ENCODE results near the gene NR2F2.

The NR2F2 gene

GRCh38 chr15:96343113-96344059 lies 12.9 kb downstream of the NR2F2 start:
- DNase-seq (ENCODE audit: low read depth) = no peak

- no peak for DNase-seq (ENCODE audit: low read depth)
Observed at GRCh38 chr15:96344060-96344705, 13.7 kb downstream of the NR2F2 start.

GRCh38 chr15:96344706-96345559 lies 14.4 kb downstream of the NR2F2 start:
- no peak for DNase-seq (ENCODE audit: low read depth)

GRCh38 chr15:96345560-96346399 lies 15.3 kb downstream of the NR2F2 start:
- DNase-seq (ENCODE audit: low read depth) = peak; percentile 67

GRCh38 chr15:96346409-96346970 lies 16.0 kb downstream of the NR2F2 start:
- DNase-seq (ENCODE audit: low read depth) = no peak

- DNase-seq (ENCODE audit: low read depth) = no peak
Observed at GRCh38 chr15:96347181-96348111, 16.9 kb downstream of the NR2F2 start.

GRCh38 chr15:96348112-96349027 lies 17.9 kb downstream of the NR2F2 start:
- DNase-seq (ENCODE audit: low read depth) = no peak

GRCh38 chr15:96349034-96349856 lies 18.7 kb downstream of the NR2F2 start:
- DNase-seq (ENCODE audit: low read depth) = no peak

- no peak for DNase-seq (ENCODE audit: low read depth)
Observed at GRCh38 chr15:96349857-96350720, 19.6 kb downstream of the NR2F2 start.

GRCh38 chr15:96350934-96351724 lies 20.6 kb downstream of the NR2F2 start:
- no peak for DNase-seq (ENCODE audit: low read depth)

GRCh38 chr15:96351761-96352603 lies 21.5 kb downstream of the NR2F2 start:
- DNase-seq (ENCODE audit: low read depth) = no peak

- no peak for DNase-seq (ENCODE audit: low read depth)
Observed at GRCh38 chr15:96352604-96353405, 22.3 kb downstream of the NR2F2 start.

GRCh38 chr15:96353416-96353929 lies 23.0 kb downstream of the NR2F2 start:
- no peak for DNase-seq (ENCODE audit: low read depth)
